ENCODE data around the gene ROGDI. TPM values are rescaled to one million over a fixed set of nuclear protein-coding genes. Genes with fewer than 3 reads are reported as not detected.

ROGDI gene
- total and polyA plus RNA-seq, 2 of the 13 experiments (the other 11 are each of a cell fraction or from before 2014, with no cell fraction given): 19.2 to 42.1 TPM

GRCh38 chr16:4814046-4814445, 11.6 kb upstream of the ROGDI start:
- ATAC-seq (no peak), DNase-seq (ENCODE audit: low spot score) (no peak), FAIRE-seq (no peak)
- Histone ChIP-seq H3K4me1 (ENCODE audit: insufficient read depth, low read length) (peaks cover 17% of the 10 kb centered on the region), H3K79me2 (ENCODE audit: insufficient read depth, low read length) (no peaks in the 10 kb centered on the region), H2AFZ (ENCODE audit: low read length) (no peak overlapping the region), H3K9me3 (ENCODE audit: low read length) (no peaks in the 10 kb centered on the region), H3K36me3 (replicated peaks in 1 of 2; ENCODE audit: control insufficient read depth in 1 of 2, insufficient read depth in 2 of 2, low read length in 2 of 2) (peaks cover 23 to 60% of the 10 kb centered on the region in 2 experiments), H3K4me3 (replicated peaks in 1 of 3; ENCODE audit: insufficient read depth in 1 of 3, low read depth in 2 of 3, low read length in 3 of 3) (no peak overlapping the region), H3K4me2 (ENCODE audit: low read depth, low read length) (no peak overlapping the region), H3K9ac (ENCODE audit: insufficient read depth, low read depth, low read length) (no peak overlapping the region), H3K27me3 (ENCODE audit: control insufficient read depth in 1 of 2, insufficient read depth in 2 of 2, low read length in 2 of 2) (no peaks in the 10 kb centered on the region), H3K27ac (ENCODE audit: extremely low read length, insufficient read depth, low read length) (no peak overlapping the region), H4K20me1 (ENCODE audit: insufficient read depth, low read length) (no peaks in the 10 kb centered on the region)
- TF ChIP-seq SIN3B (IDR thresholded peaks at IDR 0.05; ENCODE audit: low read length): no peak
- no peak for TF ChIP-seq MAF1 (CRISPR knock-in tag; IDR thresholded peaks at IDR 0.05; ENCODE audit: borderline replicate concordance)
- TF ChIP-seq, protein P1, sequence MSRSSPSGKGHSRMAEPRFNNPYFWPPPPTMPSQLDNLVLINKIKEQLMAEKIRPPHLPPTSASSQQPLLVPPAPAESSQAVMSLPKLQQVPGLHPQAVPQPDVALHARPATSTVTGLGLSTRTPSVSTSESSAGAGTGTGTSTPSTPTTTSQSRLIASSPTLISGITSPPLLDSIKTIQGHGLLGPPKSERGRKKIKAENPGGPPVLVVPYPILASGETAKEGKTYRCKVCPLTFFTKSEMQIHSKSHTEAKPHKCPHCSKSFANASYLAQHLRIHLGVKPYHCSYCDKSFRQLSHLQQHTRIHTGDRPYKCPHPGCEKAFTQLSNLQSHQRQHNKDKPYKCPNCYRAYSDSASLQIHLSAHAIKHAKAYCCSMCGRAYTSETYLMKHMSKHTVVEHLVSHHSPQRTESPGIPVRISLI (CRISPR knock-in tag; IDR thresholded peaks at IDR 0.05; ENCODE audit: borderline replicate concordance): no peak
- TF ChIP-seq EP300 (IDR thresholded peaks at IDR 0.05; ENCODE audit: low read depth in 2 of 2, low read length in 2 of 2): no peak
- TF ChIP-seq EP300 (CRISPR knock-in tag; IDR thresholded peaks at IDR 0.05; ENCODE audit: borderline replicate concordance): no peak
- TF ChIP-seq ZNF263 (CRISPR knock-in tag; IDR thresholded peaks at IDR 0.05): no peak
- TF ChIP-seq, protein P2, sequence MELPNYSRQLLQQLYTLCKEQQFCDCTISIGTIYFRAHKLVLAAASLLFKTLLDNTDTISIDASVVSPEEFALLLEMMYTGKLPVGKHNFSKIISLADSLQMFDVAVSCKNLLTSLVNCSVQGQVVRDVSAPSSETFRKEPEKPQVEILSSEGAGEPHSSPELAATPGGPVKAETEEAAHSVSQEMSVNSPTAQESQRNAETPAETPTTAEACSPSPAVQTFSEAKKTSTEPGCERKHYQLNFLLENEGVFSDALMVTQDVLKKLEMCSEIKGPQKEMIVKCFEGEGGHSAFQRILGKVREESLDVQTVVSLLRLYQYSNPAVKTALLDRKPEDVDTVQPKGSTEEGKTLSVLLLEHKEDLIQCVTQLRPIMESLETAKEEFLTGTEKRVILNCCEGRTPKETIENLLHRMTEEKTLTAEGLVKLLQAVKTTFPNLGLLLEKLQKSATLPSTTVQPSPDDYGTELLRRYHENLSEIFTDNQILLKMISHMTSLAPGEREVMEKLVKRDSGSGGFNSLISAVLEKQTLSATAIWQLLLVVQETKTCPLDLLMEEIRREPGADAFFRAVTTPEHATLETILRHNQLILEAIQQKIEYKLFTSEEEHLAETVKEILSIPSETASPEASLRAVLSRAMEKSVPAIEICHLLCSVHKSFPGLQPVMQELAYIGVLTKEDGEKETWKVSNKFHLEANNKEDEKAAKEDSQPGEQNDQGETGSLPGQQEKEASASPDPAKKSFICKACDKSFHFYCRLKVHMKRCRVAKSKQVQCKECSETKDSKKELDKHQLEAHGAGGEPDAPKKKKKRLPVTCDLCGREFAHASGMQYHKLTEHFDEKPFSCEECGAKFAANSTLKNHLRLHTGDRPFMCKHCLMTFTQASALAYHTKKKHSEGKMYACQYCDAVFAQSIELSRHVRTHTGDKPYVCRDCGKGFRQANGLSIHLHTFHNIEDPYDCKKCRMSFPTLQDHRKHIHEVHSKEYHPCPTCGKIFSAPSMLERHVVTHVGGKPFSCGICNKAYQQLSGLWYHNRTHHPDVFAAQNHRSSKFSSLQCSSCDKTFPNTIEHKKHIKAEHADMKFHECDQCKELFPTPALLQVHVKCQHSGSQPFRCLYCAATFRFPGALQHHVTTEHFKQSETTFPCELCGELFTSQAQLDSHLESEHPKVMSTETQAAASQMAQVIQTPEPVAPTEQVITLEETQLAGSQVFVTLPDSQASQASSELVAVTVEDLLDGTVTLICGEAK (IDR thresholded peaks at IDR 0.05): no peak
- TF ChIP-seq, protein P2 (CRISPR knock-in tag; IDR thresholded peaks at IDR 0.05): no peak
- no peak for TF ChIP-seq KLF11 (CRISPR knock-in tag; IDR thresholded peaks at IDR 0.05)
- TF ChIP-seq MLLT10 (CRISPR knock-in tag; IDR thresholded peaks at IDR 0.05): no peak
- TF ChIP-seq POLR2AphosphoS2 (IDR thresholded peaks at IDR 0.05; ENCODE audit: low read depth, low read length): no peak
- TF ChIP-seq ZNF619 (CRISPR knock-in tag; IDR thresholded peaks at IDR 0.05): no peak
- TF ChIP-seq EED (CRISPR knock-in tag; IDR thresholded peaks at IDR 0.05): no peak
- CTCF ChIA-PET (ENCODE audit: low intra/inter-chr PET ratio, low total read pairs): no interaction called here
- BruUV-seq (replicated peaks): no TSS peak
- POLR2A ChIA-PET: no interaction called here
- intact Hi-C loops (cut with micrococcal nuclease; ENCODE audit: unreplicated experiment): no loop called here
- in situ Hi-C loops (cut with HindIII; ENCODE audit: extremely low pct_ligation_motif_present, low pct_unique_long_range_greater_than_20kb): no loop called here
